Stimulated activated CD4-positive, alpha-beta T cell treated with anti-CD3 and anti-CD28 coated beads, Interleukin-15, amount 100 ng/mL, for 1 hour (primary cell): ENCODE results near the gene CDH13.

Source experiments
- DNase-seq, 2 donors: peaks; one replicate each; pipeline ENCODE4 v3.0.0-alpha.2; 2020; ENCODE audit warnings: low read depth in 1 of 2, low spot score in 1 of 2

Gene CDH13

GRCh38 chr16:83105279-83106077 lies 478.7 kb downstream of the CDH13 start:
- DNase-seq = no peak

GRCh38 chr16:83109490-83110125 lies 482.8 kb downstream of the CDH13 start:
- no peak for DNase-seq

GRCh38 chr16:83110269-83110668 lies 483.5 kb downstream of the CDH13 start:
- DNase-seq = no peak

- DNase-seq = no peak
These were observed 486.5 kb downstream of the CDH13 start for GRCh38 chr16:83113317-83113716.

GRCh38 chr16:83113811-83114210 lies 487.0 kb downstream of the CDH13 start:
- DNase-seq = no peak

- DNase-seq = no peak
These were observed 488.9 kb downstream of the CDH13 start for GRCh38 chr16:83115491-83116232.

- DNase-seq = no peak
These were observed 489.6 kb downstream of the CDH13 start for GRCh38 chr16:83116274-83116892.

GRCh38 chr16:83117810-83118209 lies 491.0 kb downstream of the CDH13 start:
- no peak for DNase-seq

- no peak for DNase-seq
These were observed 491.6 kb downstream of the CDH13 start for GRCh38 chr16:83118365-83118764.

- no peak for DNase-seq
These were observed 499.3 kb downstream of the CDH13 start for GRCh38 chr16:83125999-83126568.

- DNase-seq = no peak
These were observed 501.3 kb downstream of the CDH13 start for GRCh38 chr16:83128041-83128440.

GRCh38 chr16:83130039-83130438 lies 503.3 kb downstream of the CDH13 start:
- no peak for DNase-seq

GRCh38 chr16:83134638-83135037 lies 507.9 kb downstream of the CDH13 start:
- DNase-seq = no peak

- DNase-seq = no peak
These were observed 509.6 kb downstream of the CDH13 start for GRCh38 chr16:83136419-83136818.

- DNase-seq = no peak
These were observed 510.2 kb downstream of the CDH13 start for GRCh38 chr16:83136924-83137323.

GRCh38 chr16:83137326-83137781 lies 510.6 kb downstream of the CDH13 start:
- no peak for DNase-seq

GRCh38 chr16:83137894-83138293 lies 511.1 kb downstream of the CDH13 start:
- DNase-seq = no peak

- no peak for DNase-seq
These were observed 511.7 kb downstream of the CDH13 start for GRCh38 chr16:83138512-83138911.

- no peak for DNase-seq
These were observed 512.4 kb downstream of the CDH13 start for GRCh38 chr16:83138976-83139690.

GRCh38 chr16:83143788-83144187 lies 517.0 kb downstream of the CDH13 start:
- DNase-seq = no peak
